Chondrocyte (in vitro differentiated cells): ENCODE results near the gene DRD3. TPM values are rescaled to one million over a fixed set of nuclear protein-coding genes. Genes with fewer than 3 reads are reported as not detected.

ENCODE experiments used
- DNase-seq: peaks from one replicate; pipeline ENCODE4 v3.0.0; 2021; ENCODE audit warnings: mixed read lengths, low spot score
- H3K27ac Mint-ChIP-seq: one replicate; pipeline ENCODE4 v1.8.0; 2021; ENCODE audit warnings: mild to moderate bottlenecking, moderate library complexity, mixed read lengths; ENCODE audit not compliant: unreplicated experiment
- H3K27me3 Mint-ChIP-seq: 2 replicates; pipeline ENCODE4 v1.8.0; 2021; ENCODE audit warnings: low read depth, mixed read lengths
- H3K36me3 Mint-ChIP-seq: 2 replicates; pipeline ENCODE4 v1.8.0; 2021; ENCODE audit warnings: low read depth, mixed read lengths
- H3K4me1 Mint-ChIP-seq: 2 replicates; pipeline ENCODE4 v1.8.0; 2021; ENCODE audit warnings: low read depth, mild to moderate bottlenecking, mixed read lengths
- H3K4me3 Mint-ChIP-seq: one replicate; pipeline ENCODE4 v1.8.0; 2021; ENCODE audit warnings: mild to moderate bottlenecking, moderate library complexity, mixed read lengths; ENCODE audit not compliant: unreplicated experiment
- H3K9me3 Mint-ChIP-seq: 2 replicates; pipeline ENCODE4 v1.8.0; 2021; ENCODE audit warnings: low read depth, mixed read lengths
- CTCF ChIP-seq: fragments of 200-600 bp; sonication (generic); IDR thresholded peaks from 2 replicates; pipeline ENCODE4 v1.5.0; 2021; ENCODE audit warnings: antibody characterized with exemption, mild to moderate bottlenecking, moderate library complexity
- total RNA-seq: library from RNA; stranded (reverse); gene quantifications from 3 replicates; pipeline ENCODE4 v1.2.1, GENCODE V29; 2021

Gene DRD3
- total RNA-seq, 1 donor from 2014 or later: not detected

DNA sequence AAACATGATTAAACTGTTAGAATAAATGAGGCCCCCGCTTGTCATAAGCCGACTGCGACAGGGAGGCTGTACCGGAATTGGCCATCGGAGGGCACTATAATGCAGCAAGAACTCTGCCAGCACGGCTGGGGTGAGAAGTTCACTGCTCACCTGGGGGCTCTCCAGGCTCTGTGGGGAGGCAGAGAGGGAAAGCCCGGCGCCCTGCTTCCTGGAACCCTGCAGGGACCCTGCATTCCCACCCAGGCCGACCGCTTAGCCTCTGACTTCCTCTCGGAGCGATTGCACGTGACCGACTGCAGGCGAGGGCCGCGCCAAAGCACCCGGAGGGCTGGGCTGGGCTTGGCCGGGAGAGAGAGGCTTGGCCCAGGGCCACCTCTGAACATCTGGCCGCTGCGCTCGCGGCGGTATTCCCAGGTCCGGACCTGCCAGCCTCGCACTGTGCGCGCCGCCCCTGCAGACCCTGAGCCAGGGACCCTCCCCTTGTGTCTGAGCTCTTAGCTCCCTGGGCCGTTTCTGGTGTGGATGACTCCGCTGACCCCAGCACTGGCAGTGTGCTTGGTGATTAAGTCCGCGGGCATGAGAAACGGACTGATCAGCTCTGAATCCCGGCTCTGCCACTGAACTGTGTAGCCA is 26.2 kb downstream of the DRD3 start:
- peak; percentile 99 for TF ChIP-seq CTCF
- H3K36me3 Mint-ChIP-seq: no peaks in the 10 kb centered on the region
- H3K27ac Mint-ChIP-seq: no peak overlapping the region
- H3K4me3 Mint-ChIP-seq: peak overlapping the region; percentile 66
- no peaks in the 10 kb centered on the region for H3K9me3 Mint-ChIP-seq
- peaks cover 13% of the 10 kb centered on the region for H3K4me1 Mint-ChIP-seq
- peak; percentile 90 for DNase-seq
- H3K27me3 Mint-ChIP-seq: peaks cover 42% of the 10 kb centered on the region

GRCh38 chr3:114151091-114151490 is 27.8 kb downstream of the DRD3 start:
- no peak overlapping the region for H3K27ac Mint-ChIP-seq
- DNase-seq: no peak
- no peak overlapping the region for H3K4me3 Mint-ChIP-seq
- no peak for TF ChIP-seq CTCF
- no peaks in the 10 kb centered on the region for H3K36me3 Mint-ChIP-seq
- no peaks in the 10 kb centered on the region for H3K9me3 Mint-ChIP-seq
- peaks cover 13% of the 10 kb centered on the region for H3K4me1 Mint-ChIP-seq
- peaks cover 35% of the 10 kb centered on the region for H3K27me3 Mint-ChIP-seq

- no peak for TF ChIP-seq CTCF
- Mint-ChIP-seq H3K27ac (no peak overlapping the region), H3K4me1 (peaks cover 16% of the 10 kb centered on the region), H3K9me3 (no peaks in the 10 kb centered on the region), H3K36me3 (no peaks in the 10 kb centered on the region), H3K27me3 (peaks cover 25% of the 10 kb centered on the region), H3K4me3 (no peak overlapping the region)
- DNase-seq: no peak
Observed at GRCh38 chr3:114147251-114147650, 31.6 kb downstream of the DRD3 start.

- Mint-ChIP-seq H3K27ac (peak overlapping the region; percentile 52), H3K9me3 (no peaks in the 10 kb centered on the region), H3K4me3 (no peak overlapping the region), H3K4me1 (peaks cover 13% of the 10 kb centered on the region), H3K36me3 (no peaks in the 10 kb centered on the region), H3K27me3 (peaks cover 24% of the 10 kb centered on the region)
- DNase-seq: no peak
- no peak for TF ChIP-seq CTCF
Observed at GRCh38 chr3:114144909-114145688, 33.8 kb downstream of the DRD3 start.

GRCh38 chr3:114143817-114144216 is 35.0 kb downstream of the DRD3 start:
- H3K9me3 Mint-ChIP-seq: no peaks in the 10 kb centered on the region
- TF ChIP-seq CTCF: no peak
- peaks cover 23% of the 10 kb centered on the region for H3K27me3 Mint-ChIP-seq
- no peak overlapping the region for H3K27ac Mint-ChIP-seq
- no peak for DNase-seq
- H3K36me3 Mint-ChIP-seq: no peaks in the 10 kb centered on the region
- no peak overlapping the region for H3K4me3 Mint-ChIP-seq
- peaks cover 13% of the 10 kb centered on the region for H3K4me1 Mint-ChIP-seq
